Natural killer cell (primary cell): ENCODE data around the gene SMPD2. TPM values are rescaled to one million over a fixed set of nuclear protein-coding genes. Genes with fewer than 3 reads are reported as not detected.

Source experiments
- ATAC-seq, 3 donors: fragments of 150-1000 bp in 2 of 3; fragments of 200-7000 bp in 1 of 3; cut with Tn5 transposase; 1 replicate in 1 of 3; 2 replicates in 2 of 3; pipeline ENCODE4 v1.10.0; 2021; ENCODE audit warnings: mild to moderate bottlenecking in 2 of 3, moderate library complexity in 2 of 3
- DNase-seq, 2 donors: peaks; one replicate each; pipeline versions ENCODE4 v3.0.0 to v3.0.0-alpha.2; 2013 to 2021; ENCODE audit warnings: mixed read lengths in 1 of 2
- H3K27ac ChIP-seq: one replicate; pipeline ENCODE4 v1.5.1; 2013; ENCODE audit warnings: mild to moderate bottlenecking, low read length
- H3K27me3 ChIP-seq: one replicate; pipeline ENCODE4 v1.6.1; 2013; ENCODE audit warnings: low read length; ENCODE audit not compliant: control insufficient read depth, insufficient read depth
- H3K36me3 ChIP-seq: one replicate; pipeline ENCODE4 v1.6.1; 2013; ENCODE audit warnings: low read length; ENCODE audit not compliant: control insufficient read depth, insufficient read depth
- H3K4me1 ChIP-seq: one replicate; pipeline ENCODE4 v1.6.1; 2013; ENCODE audit warnings: low read length; ENCODE audit not compliant: control insufficient read depth, insufficient read depth
- H3K4me3 ChIP-seq: one replicate; pipeline ENCODE4 v1.5.1; 2013; ENCODE audit warnings: low read length
- H3K9me3 ChIP-seq: one replicate; pipeline ENCODE4 v1.6.1; 2013; ENCODE audit warnings: low read length; ENCODE audit not compliant: control insufficient read depth, insufficient read depth
- H3K27ac Mint-ChIP-seq, 2 donors: one replicate each; pipeline ENCODE4 v1.8.0; 2022; ENCODE audit warnings: mild to moderate bottlenecking in 2 of 2, mixed read lengths in 2 of 2, moderate library complexity in 1 of 2
- H3K27me3 Mint-ChIP-seq, 2 donors: one replicate each; pipeline ENCODE4 v1.8.0; 2022; ENCODE audit warnings: low read depth in 2 of 2, mixed read lengths in 2 of 2
- H3K36me3 Mint-ChIP-seq: one replicate; pipeline ENCODE4 v1.8.0; 2022; ENCODE audit warnings: mixed read lengths
- H3K4me1 Mint-ChIP-seq, 2 donors: one replicate each; pipeline ENCODE4 v1.8.0; 2022; ENCODE audit warnings: mixed read lengths in 2 of 2
- H3K4me3 Mint-ChIP-seq: one replicate; pipeline ENCODE4 v1.8.0; 2022; ENCODE audit warnings: mild to moderate bottlenecking, moderate library complexity, mixed read lengths
- H3K9me3 Mint-ChIP-seq, 2 donors: one replicate each; pipeline ENCODE4 v1.8.0; 2022; ENCODE audit warnings: mixed read lengths in 2 of 2
- WGBS: methylation state at CpG from one replicate; pipeline ENCODE4 v1.1.7; 2013; ENCODE audit warnings: missing lambda C conversion rate; ENCODE audit not compliant: insufficient coverage; 5-methylcytosine and 5-hydroxymethylcytosine counted together
- intact Hi-C: fragments of 100-400 bp; cut with micrococcal nuclease; formaldehyde crosslinking; loops from one replicate; pipeline ENCODE4 v1.14.2; 2022
- total RNA-seq, 4 donors: library from RNA; stranded (reverse); fragments of 120-200 nt in 1 of 4; gene quantifications; one replicate each; pipeline versions ENCODE4 v1.2.3 to v1.2.4, GENCODE V29; 2013 to 2022
- TF ChIP-seq, protein P1 (sequence below): fragments of 200-600 bp; IDR thresholded peaks from one replicate; pipeline ENCODE4 v1.8.0; 2022; ENCODE audit warnings: antibody characterized with exemption

Gene SMPD2
- total RNA-seq, 3 donors from 2014 or later (not counting 1 experiment from before 2014, with no cell fraction given), result 25.0 to 37.3 (median 29.3) TPM

DNA sequence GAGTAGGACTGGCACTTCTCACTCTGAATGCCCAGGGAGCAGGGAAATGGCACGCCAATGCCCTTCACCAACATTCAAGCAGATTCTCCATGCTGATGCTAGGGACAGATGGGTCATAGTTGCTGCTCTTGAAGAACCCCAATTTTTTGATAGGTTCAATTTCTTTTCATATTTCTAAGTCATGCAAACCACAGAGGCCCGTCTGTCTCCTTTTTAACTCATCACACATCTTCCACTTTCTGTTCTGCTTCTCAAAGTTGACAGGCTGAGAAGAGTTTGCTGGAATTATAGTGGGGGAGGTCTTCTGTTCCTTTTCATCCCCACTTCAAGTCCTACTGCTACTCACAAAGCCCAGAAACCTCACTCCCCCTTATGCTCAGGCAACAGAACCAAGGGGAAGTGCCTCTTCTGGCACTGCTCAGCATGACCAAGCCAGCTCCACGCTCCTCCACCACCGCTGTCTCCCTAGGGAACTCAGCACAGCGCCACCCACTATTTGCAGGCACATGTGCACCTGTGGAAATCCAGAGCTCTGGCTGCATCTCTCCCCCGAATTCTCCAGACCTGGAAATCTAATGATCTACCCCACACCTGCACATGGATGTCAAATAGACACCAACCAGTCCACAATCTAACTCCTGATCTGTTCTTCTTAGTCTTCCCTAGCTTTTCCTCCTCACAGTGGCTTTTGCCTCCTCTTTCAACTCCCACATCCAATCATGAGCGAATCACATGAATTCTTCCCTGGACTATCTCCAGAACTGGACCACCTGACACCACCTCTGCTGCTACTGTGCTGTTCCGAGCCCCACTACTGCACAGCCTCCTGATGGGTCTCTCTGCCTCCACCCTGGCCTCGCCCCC, 31.8 kb downstream of the SMPD2 start:
- DNase-seq, result no peak
- peaks cover 51 to 52% of the 10 kb centered on the region in 2 donors for H3K4me1 Mint-ChIP-seq
- peaks cover 74% of the 10 kb centered on the region for H3K36me3 ChIP-seq
- H3K27me3 Mint-ChIP-seq, result no peaks in the 10 kb centered on the region
- intact Hi-C loops, result no loop called here
- H3K4me1 ChIP-seq, result peaks cover 15% of the 10 kb centered on the region
- no peak overlapping the region for H3K4me3 ChIP-seq
- no peaks in the 10 kb centered on the region for H3K27me3 ChIP-seq
- 84% methylated on average over 9 of the region's 9 CpGs for WGBS
- H3K36me3 Mint-ChIP-seq, result peaks cover 46% of the 10 kb centered on the region
- no peaks in the 10 kb centered on the region for H3K9me3 Mint-ChIP-seq
- H3K27ac ChIP-seq, result no peak overlapping the region
- no peaks in the 10 kb centered on the region for H3K9me3 ChIP-seq
- H3K27ac Mint-ChIP-seq, result peak overlapping the region in 1 of 2 donors; percentile 41
- no peak overlapping the region for H3K4me3 Mint-ChIP-seq
- ATAC-seq, result no peak
- TF ChIP-seq, protein P1, sequence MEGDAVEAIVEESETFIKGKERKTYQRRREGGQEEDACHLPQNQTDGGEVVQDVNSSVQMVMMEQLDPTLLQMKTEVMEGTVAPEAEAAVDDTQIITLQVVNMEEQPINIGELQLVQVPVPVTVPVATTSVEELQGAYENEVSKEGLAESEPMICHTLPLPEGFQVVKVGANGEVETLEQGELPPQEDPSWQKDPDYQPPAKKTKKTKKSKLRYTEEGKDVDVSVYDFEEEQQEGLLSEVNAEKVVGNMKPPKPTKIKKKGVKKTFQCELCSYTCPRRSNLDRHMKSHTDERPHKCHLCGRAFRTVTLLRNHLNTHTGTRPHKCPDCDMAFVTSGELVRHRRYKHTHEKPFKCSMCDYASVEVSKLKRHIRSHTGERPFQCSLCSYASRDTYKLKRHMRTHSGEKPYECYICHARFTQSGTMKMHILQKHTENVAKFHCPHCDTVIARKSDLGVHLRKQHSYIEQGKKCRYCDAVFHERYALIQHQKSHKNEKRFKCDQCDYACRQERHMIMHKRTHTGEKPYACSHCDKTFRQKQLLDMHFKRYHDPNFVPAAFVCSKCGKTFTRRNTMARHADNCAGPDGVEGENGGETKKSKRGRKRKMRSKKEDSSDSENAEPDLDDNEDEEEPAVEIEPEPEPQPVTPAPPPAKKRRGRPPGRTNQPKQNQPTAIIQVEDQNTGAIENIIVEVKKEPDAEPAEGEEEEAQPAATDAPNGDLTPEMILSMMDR, result no peak

DNA sequence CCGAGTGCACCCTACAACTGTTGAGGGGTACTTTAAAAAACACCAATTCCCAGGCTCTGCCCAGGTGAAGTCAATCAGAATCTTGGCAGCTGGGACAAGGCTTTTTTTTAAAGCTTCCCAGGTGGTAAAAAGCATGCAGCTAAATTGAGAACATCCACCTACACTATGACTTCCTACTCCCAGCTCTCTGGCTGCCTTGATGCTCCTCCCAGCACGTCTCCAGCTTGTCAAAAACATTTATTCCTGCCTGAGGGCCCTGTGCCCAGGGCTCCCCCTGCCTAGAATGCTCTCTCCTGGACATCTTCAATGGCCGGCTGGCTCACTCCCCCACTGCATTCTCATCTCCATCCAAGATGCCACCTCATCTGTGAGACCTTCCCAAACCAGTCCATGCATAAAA, 32.6 kb downstream of the SMPD2 start:
- DNase-seq (no peak), ATAC-seq (no peak)
- Mint-ChIP-seq H3K27ac (peak overlapping the region in 1 of 2 donors; percentile 41), H3K27me3 (no peaks in the 10 kb centered on the region), H3K4me3 (no peak overlapping the region), H3K4me1 (peaks cover 57 to 59% of the 10 kb centered on the region in 2 donors), H3K36me3 (peaks cover 41% of the 10 kb centered on the region), H3K9me3 (no peaks in the 10 kb centered on the region)
- TF ChIP-seq, protein P1, result no peak
- no peak overlapping the region for H3K27ac ChIP-seq
- H3K4me3 ChIP-seq, result no peak overlapping the region
- no peaks in the 10 kb centered on the region for H3K9me3 ChIP-seq
- peaks cover 21% of the 10 kb centered on the region for H3K4me1 ChIP-seq
- intact Hi-C loops, result no loop called here
- H3K36me3 ChIP-seq, result peaks cover 72% of the 10 kb centered on the region
- no peaks in the 10 kb centered on the region for H3K27me3 ChIP-seq
- 97% methylated on average over 3 of the region's 3 CpGs for WGBS

DNA sequence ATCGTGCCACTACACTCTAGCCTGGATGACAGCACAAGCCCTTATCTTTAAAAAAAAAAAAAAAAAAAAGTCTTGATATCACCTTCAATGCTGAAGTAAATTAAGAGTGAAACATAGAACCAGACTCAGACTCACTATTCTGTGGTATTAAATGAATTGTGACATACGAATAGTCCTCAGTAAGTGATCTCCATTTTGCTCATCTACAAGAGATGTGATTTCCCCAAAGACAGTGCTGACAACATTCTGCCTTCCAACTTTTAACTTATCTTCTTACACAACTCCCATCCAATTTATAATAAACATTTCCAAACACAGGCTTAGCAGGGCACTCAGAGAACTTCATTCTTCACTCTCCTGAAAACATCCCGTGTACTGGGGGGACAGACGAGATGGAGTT, 34.5 kb downstream of the SMPD2 start:
- Histone ChIP-seq H3K27ac (no peak overlapping the region), H3K36me3 (peaks cover 64% of the 10 kb centered on the region), H3K4me1 (peaks cover 32% of the 10 kb centered on the region), H3K4me3 (no peak overlapping the region), H3K27me3 (no peaks in the 10 kb centered on the region), H3K9me3 (no peaks in the 10 kb centered on the region)
- WGBS, result 80% methylated on average over 4 of the region's 4 CpGs
- H3K27ac Mint-ChIP-seq, result no peak overlapping the region
- no peaks in the 10 kb centered on the region for H3K9me3 Mint-ChIP-seq
- DNase-seq, result no peak
- no peak for ATAC-seq
- H3K27me3 Mint-ChIP-seq, result no peaks in the 10 kb centered on the region
- H3K4me1 Mint-ChIP-seq, result peaks cover 68 to 69% of the 10 kb centered on the region in 2 donors
- H3K4me3 Mint-ChIP-seq, result no peak overlapping the region
- TF ChIP-seq, protein P1, result no peak
- H3K36me3 Mint-ChIP-seq, result peaks cover 41% of the 10 kb centered on the region
- intact Hi-C loops, result no loop called here
